ENCODE results near the gene FAM83C.

Gene FAM83C

GRCh38 chr20:35297740-35298139 is 5.5 kb upstream of the FAM83C start:
- ATAC-seq (ENCODE audit: low read depth) (no peak), DNase-seq (ENCODE audit: low spot score in 2 of 2) (no peak)
- no peaks in the 10 kb centered on the region for H3K4me1 Mint-ChIP-seq
- no peak overlapping the region for H3K27ac Mint-ChIP-seq
- no peak overlapping the region for H3K4me3 Mint-ChIP-seq
- H3K36me3 Mint-ChIP-seq, result no peaks in the 10 kb centered on the region
- peaks cover 16% of the 10 kb centered on the region for H3K27me3 Mint-ChIP-seq
- no peaks in the 10 kb centered on the region for H3K9me3 Mint-ChIP-seq

DNA sequence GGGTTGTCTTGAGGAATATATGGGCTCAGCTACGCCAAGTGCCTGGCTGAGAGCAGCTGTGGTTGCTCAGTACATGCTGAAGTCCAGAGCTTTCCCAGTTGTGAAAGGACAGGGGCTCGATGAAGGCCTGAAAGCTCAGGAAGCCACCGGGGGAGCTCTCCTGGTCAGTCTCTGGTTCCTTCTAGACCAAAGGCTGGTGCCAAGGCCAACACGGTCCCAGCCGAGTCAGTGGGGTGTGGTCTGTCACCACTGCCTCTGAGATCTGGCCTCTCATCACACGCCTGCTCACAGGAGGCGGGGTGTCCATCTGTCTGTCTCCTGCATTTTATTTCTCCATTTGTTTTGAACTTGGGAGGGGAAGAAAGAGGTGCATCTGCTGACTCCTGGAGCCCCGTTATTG is 4.9 kb upstream of the FAM83C start:
- H3K4me3 Mint-ChIP-seq, result no peak overlapping the region
- H3K27me3 Mint-ChIP-seq, result peaks cover 21% of the 10 kb centered on the region
- DNase-seq (ENCODE audit: low spot score in 2 of 2) (no peak), ATAC-seq (ENCODE audit: low read depth) (no peak)
- no peak overlapping the region for H3K27ac Mint-ChIP-seq
- H3K36me3 Mint-ChIP-seq, result no peaks in the 10 kb centered on the region
- H3K4me1 Mint-ChIP-seq, result no peaks in the 10 kb centered on the region
- no peaks in the 10 kb centered on the region for H3K9me3 Mint-ChIP-seq

DNA sequence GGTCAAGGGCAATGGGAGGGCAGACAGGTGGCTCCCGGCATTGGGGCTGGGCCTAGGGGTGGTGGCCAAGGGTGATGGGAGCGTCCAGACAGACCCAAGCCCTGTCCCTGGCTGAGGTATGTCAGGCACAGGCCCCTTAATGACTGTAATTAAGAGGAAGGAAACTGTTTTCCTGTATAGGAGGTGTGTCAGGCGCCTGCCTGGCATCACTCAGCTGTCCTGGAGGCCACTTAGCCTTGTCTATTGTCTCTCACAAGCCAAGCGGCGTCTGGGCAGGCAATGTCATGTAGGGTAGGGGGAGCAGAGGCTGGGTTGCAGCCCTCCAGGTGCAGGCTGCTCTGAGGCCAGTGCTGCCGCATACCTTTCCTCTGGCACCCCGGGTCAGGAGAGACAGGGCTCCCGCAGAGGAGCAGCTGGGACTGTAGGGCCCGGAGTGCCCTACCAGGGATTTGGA is 3.9 kb upstream of the FAM83C start:
- DNase-seq (ENCODE audit: low spot score in 2 of 2) (no peak), ATAC-seq (ENCODE audit: low read depth) (no peak)
- no peak overlapping the region for H3K4me3 Mint-ChIP-seq
- H3K27ac Mint-ChIP-seq, result no peak overlapping the region
- H3K9me3 Mint-ChIP-seq, result no peaks in the 10 kb centered on the region
- H3K4me1 Mint-ChIP-seq, result no peaks in the 10 kb centered on the region
- H3K36me3 Mint-ChIP-seq, result no peaks in the 10 kb centered on the region
- peaks cover 21% of the 10 kb centered on the region for H3K27me3 Mint-ChIP-seq

DNA sequence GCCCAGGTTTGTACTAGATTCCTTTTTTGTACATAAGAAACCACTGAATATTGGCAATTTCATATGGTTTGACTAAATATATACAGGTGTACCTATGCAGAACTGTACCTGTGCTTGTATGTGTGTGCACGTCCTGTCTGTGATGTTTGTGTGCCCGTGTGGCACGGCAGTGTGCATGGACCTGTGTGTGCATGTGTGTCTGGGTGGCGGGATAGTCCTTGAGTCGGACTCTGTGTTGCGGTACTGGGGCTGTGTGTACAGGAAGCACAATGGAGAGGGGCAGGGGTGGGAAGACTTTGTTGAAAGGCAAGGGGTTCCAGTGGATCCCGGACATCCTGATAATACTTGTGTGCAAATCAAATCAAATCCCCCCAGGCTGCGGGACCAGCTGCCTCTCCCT is 3.4 kb upstream of the FAM83C start:
- Mint-ChIP-seq H3K9me3 (no peaks in the 10 kb centered on the region), H3K4me3 (no peak overlapping the region), H3K36me3 (no peaks in the 10 kb centered on the region), H3K27ac (no peak overlapping the region), H3K4me1 (no peaks in the 10 kb centered on the region), H3K27me3 (peaks cover 21% of the 10 kb centered on the region)
- ATAC-seq (ENCODE audit: low read depth) (no peak), DNase-seq (ENCODE audit: low spot score in 2 of 2) (no peak)

GRCh38 chr20:35295058-35295457 is 2.8 kb upstream of the FAM83C start:
- H3K4me3 Mint-ChIP-seq, result no peak overlapping the region
- H3K27ac Mint-ChIP-seq, result no peak overlapping the region
- ATAC-seq (ENCODE audit: low read depth) (no peak), DNase-seq (ENCODE audit: low spot score in 2 of 2) (no peak)
- peaks cover 23% of the 10 kb centered on the region for H3K27me3 Mint-ChIP-seq
- H3K4me1 Mint-ChIP-seq, result no peaks in the 10 kb centered on the region
- H3K36me3 Mint-ChIP-seq, result no peaks in the 10 kb centered on the region
- H3K9me3 Mint-ChIP-seq, result no peaks in the 10 kb centered on the region

- no peak for ATAC-seq (ENCODE audit: low read depth)
- H3K36me3 Mint-ChIP-seq, result no peaks in the 10 kb centered on the region
- H3K27me3 Mint-ChIP-seq, result peaks cover 23% of the 10 kb centered on the region
- no peaks in the 10 kb centered on the region for H3K9me3 Mint-ChIP-seq
- no peak overlapping the region for H3K4me3 Mint-ChIP-seq
- no peak for DNase-seq (ENCODE audit: low spot score in 2 of 2)
- H3K4me1 Mint-ChIP-seq, result no peaks in the 10 kb centered on the region
- H3K27ac Mint-ChIP-seq, result no peak overlapping the region
Observed at GRCh38 chr20:35294293-35294685, 2.1 kb upstream of the FAM83C start.

GRCh38 chr20:35293303-35294292 is 1.4 kb upstream of the FAM83C start:
- Mint-ChIP-seq H3K9me3 (no peaks in the 10 kb centered on the region), H3K27me3 (peaks cover 23% of the 10 kb centered on the region), H3K4me1 (no peaks in the 10 kb centered on the region), H3K4me3 (no peak overlapping the region), H3K27ac (no peak overlapping the region), H3K36me3 (no peaks in the 10 kb centered on the region)
- DNase-seq (ENCODE audit: low spot score in 2 of 2) (no peak), ATAC-seq (ENCODE audit: low read depth) (no peak)

GRCh38 chr20:35292504-35293285 is 470 bp upstream of the FAM83C start:
- Mint-ChIP-seq H3K27ac (no peak overlapping the region), H3K27me3 (peaks cover 23% of the 10 kb centered on the region), H3K4me3 (no peak overlapping the region), H3K36me3 (no peaks in the 10 kb centered on the region), H3K4me1 (no peaks in the 10 kb centered on the region), H3K9me3 (no peaks in the 10 kb centered on the region)
- no peak for DNase-seq (ENCODE audit: low spot score in 2 of 2)
- no peak for ATAC-seq (ENCODE audit: low read depth)

DNA sequence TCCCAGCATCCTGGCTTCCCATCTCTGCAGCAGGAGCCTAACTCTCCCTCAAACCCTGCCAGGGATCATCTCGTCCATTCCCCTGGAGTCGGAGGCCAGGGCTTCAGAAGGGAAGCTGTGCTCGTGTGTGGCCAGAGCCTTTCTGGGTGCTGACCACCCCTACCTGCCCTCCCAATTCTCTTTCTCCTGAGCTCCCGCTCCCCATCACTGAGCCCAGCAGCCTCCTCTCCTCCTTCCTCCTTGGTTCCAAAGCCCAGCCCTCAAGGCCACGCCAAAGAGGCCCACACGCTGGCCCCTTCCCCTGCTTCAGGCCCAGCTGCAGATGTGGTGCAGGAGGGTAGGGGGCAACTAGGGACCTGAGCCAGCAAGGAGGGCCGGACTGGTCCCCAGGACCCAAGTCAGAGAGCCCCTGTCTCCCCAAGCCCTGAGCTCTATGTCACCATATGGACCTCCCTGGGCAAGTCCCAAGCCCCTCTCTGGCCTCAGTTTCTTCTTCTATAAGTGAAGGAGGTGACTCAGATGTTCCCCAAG is 1.3 kb downstream of the FAM83C start:
- H3K27ac Mint-ChIP-seq, result no peak overlapping the region
- no peak overlapping the region for H3K4me3 Mint-ChIP-seq
- H3K27me3 Mint-ChIP-seq, result peaks cover 20% of the 10 kb centered on the region
- H3K36me3 Mint-ChIP-seq, result no peaks in the 10 kb centered on the region
- no peak for DNase-seq (ENCODE audit: low spot score in 2 of 2)
- H3K9me3 Mint-ChIP-seq, result no peaks in the 10 kb centered on the region
- H3K4me1 Mint-ChIP-seq, result peaks cover 1% of the 10 kb centered on the region
- ATAC-seq (ENCODE audit: low read depth), result no peak

- Mint-ChIP-seq H3K36me3 (no peaks in the 10 kb centered on the region), H3K9me3 (no peaks in the 10 kb centered on the region), H3K27ac (no peak overlapping the region), H3K4me1 (peaks cover 7% of the 10 kb centered on the region), H3K27me3 (peaks cover 16% of the 10 kb centered on the region), H3K4me3 (no peak overlapping the region)
- ATAC-seq (ENCODE audit: low read depth) (no peak), DNase-seq (ENCODE audit: low spot score in 2 of 2) (no peak)
Observed at GRCh38 chr20:35290186-35290886, 1.9 kb downstream of the FAM83C start.

- no peaks in the 10 kb centered on the region for H3K36me3 Mint-ChIP-seq
- no peak overlapping the region for H3K4me3 Mint-ChIP-seq
- DNase-seq (ENCODE audit: low spot score in 2 of 2) (no peak), ATAC-seq (ENCODE audit: low read depth) (no peak)
- H3K9me3 Mint-ChIP-seq, result no peaks in the 10 kb centered on the region
- peaks cover 12% of the 10 kb centered on the region for H3K4me1 Mint-ChIP-seq
- no peak overlapping the region for H3K27ac Mint-ChIP-seq
- peaks cover 8% of the 10 kb centered on the region for H3K27me3 Mint-ChIP-seq
Observed at GRCh38 chr20:35288325-35289060, 3.7 kb downstream of the FAM83C start.

DNA sequence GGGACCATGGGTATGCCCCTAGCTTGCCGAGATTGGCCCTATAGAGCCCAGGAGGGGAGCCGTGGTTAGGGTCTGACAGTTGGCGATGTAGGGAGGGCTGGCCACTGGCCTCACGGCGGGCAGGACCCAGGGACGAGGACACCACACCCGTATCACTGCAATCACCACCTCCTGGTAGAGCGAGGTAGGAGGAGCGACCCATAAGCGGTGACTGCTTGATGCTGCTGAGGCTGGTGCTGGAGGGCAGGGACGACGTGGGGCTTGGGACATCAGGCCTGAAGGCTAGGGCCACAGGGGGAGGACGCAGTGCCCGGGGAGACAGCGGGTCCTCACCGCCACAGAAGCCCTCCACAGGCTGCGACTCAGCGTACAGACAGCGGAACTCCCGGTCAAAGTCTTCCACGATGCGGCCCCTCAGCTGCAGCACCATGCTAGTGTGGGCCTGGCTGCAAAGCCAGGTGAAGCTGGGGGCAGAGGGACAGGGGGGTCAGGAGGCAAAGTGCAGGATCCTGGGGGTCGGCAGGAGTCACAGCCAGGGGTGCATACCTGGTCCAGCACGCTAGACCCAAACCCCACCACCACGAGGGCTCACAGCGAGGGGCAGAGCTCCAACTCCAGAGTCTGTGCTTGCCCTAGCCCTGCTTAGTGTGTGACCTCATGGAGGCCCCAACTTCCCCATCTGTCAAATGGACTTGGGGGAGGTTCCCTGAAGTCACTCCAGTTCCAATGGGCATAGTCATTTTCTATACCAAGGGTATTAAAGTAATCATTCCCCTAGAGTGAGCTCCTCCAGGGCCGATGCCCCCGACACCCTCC is 4.5 kb downstream of the FAM83C start:
- Mint-ChIP-seq H3K36me3 (peaks cover 2% of the 10 kb centered on the region), H3K9me3 (no peaks in the 10 kb centered on the region), H3K27ac (no peak overlapping the region), H3K4me1 (peaks cover 17% of the 10 kb centered on the region), H3K4me3 (no peak overlapping the region), H3K27me3 (peaks cover 6% of the 10 kb centered on the region)
- DNase-seq (ENCODE audit: low spot score in 2 of 2) (no peak), ATAC-seq (ENCODE audit: low read depth) (no peak)
